ENCODE data around the gene ANKRD31. TPM values are rescaled to one million over a fixed set of nuclear protein-coding genes. Genes with fewer than 3 reads are reported as not detected.

The ANKRD31 gene
- total RNA-seq, 1 experiment from 2014 or later: 0.09 TPM

DNA sequence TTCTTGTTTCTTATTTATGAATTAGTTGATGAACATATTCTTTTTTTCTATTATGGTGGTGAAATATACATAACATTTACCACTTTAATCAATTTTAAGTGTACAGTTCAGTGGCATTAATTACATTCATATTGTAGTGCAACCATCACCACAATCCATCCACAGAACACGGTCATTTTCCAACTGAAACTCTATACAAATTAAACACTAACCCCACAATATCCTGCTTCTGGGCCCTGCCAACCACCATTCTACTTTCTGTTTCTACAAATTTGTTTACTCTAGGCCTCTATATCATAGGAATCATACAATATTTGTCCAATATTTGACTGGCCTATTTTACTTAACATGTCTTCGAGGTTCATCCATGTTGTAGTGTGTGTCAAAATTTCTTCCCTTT is 191.6 kb downstream of the ANKRD31 start:
- peaks cover 2% of the 10 kb centered on the region for H3K4me1 Mint-ChIP-seq
- H3K27me3 Mint-ChIP-seq (ENCODE audit: low read depth): peaks cover 2% of the 10 kb centered on the region; the same call in 1 of the 2 replicates
- H3K36me3 Mint-ChIP-seq: no peaks in the 10 kb centered on the region
- ChIA-PET POLR2A (no interaction called here), CTCF (no interaction called here)
- TF ChIP-seq, protein P1, sequence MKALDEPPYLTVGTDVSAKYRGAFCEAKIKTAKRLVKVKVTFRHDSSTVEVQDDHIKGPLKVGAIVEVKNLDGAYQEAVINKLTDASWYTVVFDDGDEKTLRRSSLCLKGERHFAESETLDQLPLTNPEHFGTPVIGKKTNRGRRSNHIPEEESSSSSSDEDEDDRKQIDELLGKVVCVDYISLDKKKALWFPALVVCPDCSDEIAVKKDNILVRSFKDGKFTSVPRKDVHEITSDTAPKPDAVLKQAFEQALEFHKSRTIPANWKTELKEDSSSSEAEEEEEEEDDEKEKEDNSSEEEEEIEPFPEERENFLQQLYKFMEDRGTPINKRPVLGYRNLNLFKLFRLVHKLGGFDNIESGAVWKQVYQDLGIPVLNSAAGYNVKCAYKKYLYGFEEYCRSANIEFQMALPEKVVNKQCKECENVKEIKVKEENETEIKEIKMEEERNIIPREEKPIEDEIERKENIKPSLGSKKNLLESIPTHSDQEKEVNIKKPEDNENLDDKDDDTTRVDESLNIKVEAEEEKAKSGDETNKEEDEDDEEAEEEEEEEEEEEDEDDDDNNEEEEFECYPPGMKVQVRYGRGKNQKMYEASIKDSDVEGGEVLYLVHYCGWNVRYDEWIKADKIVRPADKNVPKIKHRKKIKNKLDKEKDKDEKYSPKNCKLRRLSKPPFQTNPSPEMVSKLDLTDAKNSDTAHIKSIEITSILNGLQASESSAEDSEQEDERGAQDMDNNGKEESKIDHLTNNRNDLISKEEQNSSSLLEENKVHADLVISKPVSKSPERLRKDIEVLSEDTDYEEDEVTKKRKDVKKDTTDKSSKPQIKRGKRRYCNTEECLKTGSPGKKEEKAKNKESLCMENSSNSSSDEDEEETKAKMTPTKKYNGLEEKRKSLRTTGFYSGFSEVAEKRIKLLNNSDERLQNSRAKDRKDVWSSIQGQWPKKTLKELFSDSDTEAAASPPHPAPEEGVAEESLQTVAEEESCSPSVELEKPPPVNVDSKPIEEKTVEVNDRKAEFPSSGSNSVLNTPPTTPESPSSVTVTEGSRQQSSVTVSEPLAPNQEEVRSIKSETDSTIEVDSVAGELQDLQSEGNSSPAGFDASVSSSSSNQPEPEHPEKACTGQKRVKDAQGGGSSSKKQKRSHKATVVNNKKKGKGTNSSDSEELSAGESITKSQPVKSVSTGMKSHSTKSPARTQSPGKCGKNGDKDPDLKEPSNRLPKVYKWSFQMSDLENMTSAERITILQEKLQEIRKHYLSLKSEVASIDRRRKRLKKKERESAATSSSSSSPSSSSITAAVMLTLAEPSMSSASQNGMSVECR (CRISPR knock-in tag; IDR thresholded peaks at IDR 0.05; ENCODE audit: borderline replicate concordance): no peak
- H3K4me3 Mint-ChIP-seq: no peak overlapping the region
- H3K27ac Mint-ChIP-seq: no peak overlapping the region
- ATAC-seq (no peak), DNase-seq (ENCODE audit: low spot score) (no peak)
- H3K9me3 Mint-ChIP-seq: no peaks in the 10 kb centered on the region

DNA sequence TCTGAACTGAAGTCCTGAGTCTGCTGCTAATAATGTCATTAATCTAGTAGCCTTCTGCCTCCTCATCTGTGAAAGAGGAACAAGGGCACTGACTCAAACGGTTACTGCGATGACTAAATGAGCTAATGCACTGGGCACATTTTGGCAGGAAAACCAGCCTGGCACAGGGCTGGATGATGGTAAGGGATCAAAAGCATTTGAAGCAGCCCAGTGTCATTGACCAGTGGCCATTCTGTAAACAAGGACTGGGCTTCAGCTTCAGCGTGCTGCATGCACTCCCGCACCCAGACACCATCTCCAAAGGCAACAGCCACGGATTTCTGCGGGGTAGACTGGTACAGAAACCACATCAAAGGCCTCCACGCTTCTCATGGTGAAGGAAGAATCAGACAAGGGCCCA is 192.3 kb downstream of the ANKRD31 start:
- Mint-ChIP-seq H3K36me3 (no peaks in the 10 kb centered on the region), H3K27ac (no peak overlapping the region), H3K9me3 (no peaks in the 10 kb centered on the region), H3K27me3 (ENCODE audit: low read depth) (no peaks in the 10 kb centered on the region; the same call in 1 of the 2 replicates), H3K4me1 (no peaks in the 10 kb centered on the region), H3K4me3 (no peak overlapping the region)
- ChIA-PET POLR2A (no interaction called here), CTCF (no interaction called here)
- ATAC-seq (no peak), DNase-seq (ENCODE audit: low spot score) (no peak)
- TF ChIP-seq, protein P2, sequence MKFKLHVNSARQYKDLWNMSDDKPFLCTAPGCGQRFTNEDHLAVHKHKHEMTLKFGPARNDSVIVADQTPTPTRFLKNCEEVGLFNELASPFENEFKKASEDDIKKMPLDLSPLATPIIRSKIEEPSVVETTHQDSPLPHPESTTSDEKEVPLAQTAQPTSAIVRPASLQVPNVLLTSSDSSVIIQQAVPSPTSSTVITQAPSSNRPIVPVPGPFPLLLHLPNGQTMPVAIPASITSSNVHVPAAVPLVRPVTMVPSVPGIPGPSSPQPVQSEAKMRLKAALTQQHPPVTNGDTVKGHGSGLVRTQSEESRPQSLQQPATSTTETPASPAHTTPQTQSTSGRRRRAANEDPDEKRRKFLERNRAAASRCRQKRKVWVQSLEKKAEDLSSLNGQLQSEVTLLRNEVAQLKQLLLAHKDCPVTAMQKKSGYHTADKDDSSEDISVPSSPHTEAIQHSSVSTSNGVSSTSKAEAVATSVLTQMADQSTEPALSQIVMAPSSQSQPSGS (CRISPR knock-in tag; IDR thresholded peaks at IDR 0.05; ENCODE audit: borderline replicate concordance, low read depth): no peak
- TF ChIP-seq ZNF423 (CRISPR knock-in tag; IDR thresholded peaks at IDR 0.05): no peak
- TF ChIP-seq, protein P3, sequence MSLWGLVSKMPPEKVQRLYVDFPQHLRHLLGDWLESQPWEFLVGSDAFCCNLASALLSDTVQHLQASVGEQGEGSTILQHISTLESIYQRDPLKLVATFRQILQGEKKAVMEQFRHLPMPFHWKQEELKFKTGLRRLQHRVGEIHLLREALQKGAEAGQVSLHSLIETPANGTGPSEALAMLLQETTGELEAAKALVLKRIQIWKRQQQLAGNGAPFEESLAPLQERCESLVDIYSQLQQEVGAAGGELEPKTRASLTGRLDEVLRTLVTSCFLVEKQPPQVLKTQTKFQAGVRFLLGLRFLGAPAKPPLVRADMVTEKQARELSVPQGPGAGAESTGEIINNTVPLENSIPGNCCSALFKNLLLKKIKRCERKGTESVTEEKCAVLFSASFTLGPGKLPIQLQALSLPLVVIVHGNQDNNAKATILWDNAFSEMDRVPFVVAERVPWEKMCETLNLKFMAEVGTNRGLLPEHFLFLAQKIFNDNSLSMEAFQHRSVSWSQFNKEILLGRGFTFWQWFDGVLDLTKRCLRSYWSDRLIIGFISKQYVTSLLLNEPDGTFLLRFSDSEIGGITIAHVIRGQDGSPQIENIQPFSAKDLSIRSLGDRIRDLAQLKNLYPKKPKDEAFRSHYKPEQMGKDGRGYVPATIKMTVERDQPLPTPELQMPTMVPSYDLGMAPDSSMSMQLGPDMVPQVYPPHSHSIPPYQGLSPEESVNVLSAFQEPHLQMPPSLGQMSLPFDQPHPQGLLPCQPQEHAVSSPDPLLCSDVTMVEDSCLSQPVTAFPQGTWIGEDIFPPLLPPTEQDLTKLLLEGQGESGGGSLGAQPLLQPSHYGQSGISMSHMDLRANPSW (CRISPR knock-in tag; conservative IDR thresholded peaks at IDR 0.05; ENCODE audit: low read depth): no peak
- TF ChIP-seq JAZF1 (CRISPR knock-in tag; IDR thresholded peaks at IDR 0.05): no peak
- TF ChIP-seq, protein P4, sequence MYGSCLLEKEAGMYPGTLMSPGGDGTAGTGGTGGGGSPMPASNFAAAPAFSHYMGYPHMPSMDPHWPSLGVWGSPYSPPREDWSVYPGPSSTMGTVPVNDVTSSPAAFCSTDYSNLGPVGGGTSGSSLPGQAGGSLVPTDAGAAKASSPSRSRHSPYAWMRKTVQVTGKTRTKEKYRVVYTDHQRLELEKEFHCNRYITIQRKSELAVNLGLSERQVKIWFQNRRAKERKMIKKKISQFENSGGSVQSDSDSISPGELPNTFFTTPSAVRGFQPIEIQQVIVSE (CRISPR knock-in tag; IDR thresholded peaks at IDR 0.05; ENCODE audit: borderline replicate concordance): no peak
- TF ChIP-seq TCF7 (CRISPR knock-in tag; IDR thresholded peaks at IDR 0.05; ENCODE audit: low read depth): no peak
- TF ChIP-seq GTF2I (CRISPR knock-in tag; conservative IDR thresholded peaks at IDR 0.05): no peak
- TF ChIP-seq, protein P5, sequence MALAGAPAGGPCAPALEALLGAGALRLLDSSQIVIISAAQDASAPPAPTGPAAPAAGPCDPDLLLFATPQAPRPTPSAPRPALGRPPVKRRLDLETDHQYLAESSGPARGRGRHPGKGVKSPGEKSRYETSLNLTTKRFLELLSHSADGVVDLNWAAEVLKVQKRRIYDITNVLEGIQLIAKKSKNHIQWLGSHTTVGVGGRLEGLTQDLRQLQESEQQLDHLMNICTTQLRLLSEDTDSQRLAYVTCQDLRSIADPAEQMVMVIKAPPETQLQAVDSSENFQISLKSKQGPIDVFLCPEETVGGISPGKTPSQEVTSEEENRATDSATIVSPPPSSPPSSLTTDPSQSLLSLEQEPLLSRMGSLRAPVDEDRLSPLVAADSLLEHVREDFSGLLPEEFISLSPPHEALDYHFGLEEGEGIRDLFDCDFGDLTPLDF (CRISPR knock-in tag; IDR thresholded peaks at IDR 0.05): no peak
- TF ChIP-seq ZNF263 (CRISPR knock-in tag; IDR thresholded peaks at IDR 0.05; ENCODE audit: low read depth): no peak
- TF ChIP-seq, protein P6, sequence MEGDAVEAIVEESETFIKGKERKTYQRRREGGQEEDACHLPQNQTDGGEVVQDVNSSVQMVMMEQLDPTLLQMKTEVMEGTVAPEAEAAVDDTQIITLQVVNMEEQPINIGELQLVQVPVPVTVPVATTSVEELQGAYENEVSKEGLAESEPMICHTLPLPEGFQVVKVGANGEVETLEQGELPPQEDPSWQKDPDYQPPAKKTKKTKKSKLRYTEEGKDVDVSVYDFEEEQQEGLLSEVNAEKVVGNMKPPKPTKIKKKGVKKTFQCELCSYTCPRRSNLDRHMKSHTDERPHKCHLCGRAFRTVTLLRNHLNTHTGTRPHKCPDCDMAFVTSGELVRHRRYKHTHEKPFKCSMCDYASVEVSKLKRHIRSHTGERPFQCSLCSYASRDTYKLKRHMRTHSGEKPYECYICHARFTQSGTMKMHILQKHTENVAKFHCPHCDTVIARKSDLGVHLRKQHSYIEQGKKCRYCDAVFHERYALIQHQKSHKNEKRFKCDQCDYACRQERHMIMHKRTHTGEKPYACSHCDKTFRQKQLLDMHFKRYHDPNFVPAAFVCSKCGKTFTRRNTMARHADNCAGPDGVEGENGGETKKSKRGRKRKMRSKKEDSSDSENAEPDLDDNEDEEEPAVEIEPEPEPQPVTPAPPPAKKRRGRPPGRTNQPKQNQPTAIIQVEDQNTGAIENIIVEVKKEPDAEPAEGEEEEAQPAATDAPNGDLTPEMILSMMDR (IDR thresholded peaks at IDR 0.05): no peak
- TF ChIP-seq, protein P7, sequence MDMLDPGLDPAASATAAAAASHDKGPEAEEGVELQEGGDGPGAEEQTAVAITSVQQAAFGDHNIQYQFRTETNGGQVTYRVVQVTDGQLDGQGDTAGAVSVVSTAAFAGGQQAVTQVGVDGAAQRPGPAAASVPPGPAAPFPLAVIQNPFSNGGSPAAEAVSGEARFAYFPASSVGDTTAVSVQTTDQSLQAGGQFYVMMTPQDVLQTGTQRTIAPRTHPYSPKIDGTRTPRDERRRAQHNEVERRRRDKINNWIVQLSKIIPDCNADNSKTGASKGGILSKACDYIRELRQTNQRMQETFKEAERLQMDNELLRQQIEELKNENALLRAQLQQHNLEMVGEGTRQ (CRISPR knock-in tag; IDR thresholded peaks at IDR 0.05): no peak
- no peak for TF ChIP-seq HMGA2 (CRISPR knock-in tag; IDR thresholded peaks at IDR 0.05)
- no peak for TF ChIP-seq NR3C1 (CRISPR knock-in tag; conservative IDR thresholded peaks at IDR 0.05; ENCODE audit: low read depth)
- TF ChIP-seq, protein P1 (CRISPR knock-in tag; IDR thresholded peaks at IDR 0.05; ENCODE audit: borderline replicate concordance): no peak

Data from WTC11 (cell line).